Measurements from ENCODE around the gene USB1. TPM values are rescaled to one million over a fixed set of nuclear protein-coding genes. Genes with fewer than 3 reads are reported as not detected.
"Not testable (repeated sequence)": the region's sequence is repeated elsewhere in the genome, so short reads cannot be mapped to it uniquely, and the experiment has no call there.

Gene USB1
- total RNA-seq, 2 experiments from 2014 or later = 37.3 to 38.5 TPM

DNA sequence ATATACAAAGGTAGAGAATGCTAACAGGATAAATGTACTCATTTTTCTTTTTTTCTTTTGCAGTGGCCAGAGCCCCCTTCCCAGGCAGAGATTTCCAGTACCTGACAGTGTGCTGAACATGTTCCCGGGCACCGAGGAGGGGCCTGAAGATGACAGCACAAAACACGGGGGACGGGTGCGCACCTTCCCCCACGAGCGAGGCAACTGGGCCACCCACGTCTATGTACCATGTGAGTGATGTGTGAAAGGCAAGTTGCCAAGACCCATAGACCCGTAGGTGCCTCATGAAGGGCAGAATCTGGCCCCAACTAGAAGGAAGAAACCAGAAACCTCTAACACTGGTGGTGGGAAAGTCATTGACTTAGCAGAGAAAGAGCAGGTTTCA lies 1.2 kb downstream of the USB1 start:
- Mint-ChIP-seq H3K4me1 (peaks cover 37% of the 10 kb centered on the region), H3K4me3 (no peak overlapping the region), H3K27ac (no peak overlapping the region), H3K9me3 (ENCODE audit: low read depth) (no peaks in the 10 kb centered on the region), H3K27me3 (no peaks in the 10 kb centered on the region), H3K36me3 (ENCODE audit: low read depth) (peaks cover 19% of the 10 kb centered on the region)
- DNase-seq = no peak
- CTCF ChIA-PET = interaction anchor here (0.5 to 1.2 kb wide), 4 partner anchors 20 to 354 kb away, joined by 3 read pairs; partner anchors contain the start of gene CNGB1
- POLR2A ChIA-PET = no interaction called here
- ATAC-seq = no peak
- intact Hi-C loops (cut with DNase I, micrococcal nuclease) = loop anchor here in 1 of 2 experiments (5.0 kb wide), 4 partner anchors 410 to 1645 kb away; partner anchors contain the start of genes CCDC102A, CIAPIN1 and COQ9

DNA sequence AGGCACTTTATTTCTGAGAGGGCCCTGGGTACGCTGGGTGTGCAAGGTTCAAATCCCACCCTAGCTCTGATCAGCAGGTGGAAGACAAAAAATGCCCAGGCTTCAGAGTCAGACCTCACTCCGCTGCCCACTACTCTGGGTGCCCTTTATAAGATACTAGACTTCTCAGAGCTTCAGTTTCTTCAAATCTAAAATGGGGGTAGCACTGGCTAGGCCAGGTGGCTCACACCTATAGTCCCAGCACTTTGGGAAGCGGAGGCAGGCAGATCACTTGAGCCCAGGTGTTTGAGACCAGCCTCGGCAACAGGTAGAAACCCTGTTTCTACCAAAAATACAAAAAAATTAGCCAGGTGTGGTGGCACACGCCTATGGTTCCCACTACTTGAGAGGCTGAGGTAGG lies 1.7 kb downstream of the USB1 start:
- DNase-seq (no peak), ATAC-seq (no peak)
- H3K4me3 Mint-ChIP-seq = no peak overlapping the region
- H3K36me3 Mint-ChIP-seq (ENCODE audit: low read depth) = peaks cover 17% of the 10 kb centered on the region
- H3K9me3 Mint-ChIP-seq (ENCODE audit: low read depth) = no peaks in the 10 kb centered on the region
- H3K27me3 Mint-ChIP-seq = no peaks in the 10 kb centered on the region
- ChIA-PET CTCF (interaction anchor here (0.5 kb wide), 1 partner anchor 355 kb away, joined by 3 read pairs; no protein-coding TSS in a partner anchor), POLR2A (no interaction called here)
- H3K27ac Mint-ChIP-seq = no peak overlapping the region
- H3K4me1 Mint-ChIP-seq = peaks cover 34% of the 10 kb centered on the region
- intact Hi-C loops (cut with DNase I, micrococcal nuclease) = loop anchor here in 1 of 2 experiments (5.0 kb wide), 4 partner anchors 411 to 1646 kb away; partner anchors contain the start of genes CCDC102A, CIAPIN1 and COQ9

DNA sequence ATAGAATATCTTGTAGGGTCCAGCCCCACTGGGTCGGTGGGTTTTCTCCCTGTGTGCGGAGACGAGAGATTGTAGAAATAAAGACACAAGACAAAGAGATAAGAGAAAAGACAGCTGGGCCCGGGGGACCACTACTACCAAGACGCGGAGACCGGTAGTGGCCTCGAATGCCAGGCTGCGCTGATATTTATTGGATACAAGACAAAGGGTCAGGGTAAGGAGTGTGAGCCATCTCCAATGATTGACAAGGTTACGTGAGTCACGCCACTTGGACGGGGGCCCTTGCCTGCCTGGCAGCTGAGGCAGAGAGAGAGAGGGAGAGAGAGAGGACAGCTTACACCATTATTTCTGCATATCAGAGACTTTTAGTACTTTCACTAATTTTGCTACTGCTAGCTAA lies 3.5 kb downstream of the USB1 start:
- Mint-ChIP-seq H3K4me1 (peaks cover 19% of the 10 kb centered on the region), H3K36me3 (ENCODE audit: low read depth) (peaks cover 19% of the 10 kb centered on the region)
- H3K9me3 Mint-ChIP-seq (ENCODE audit: low read depth); DNase-seq; H3K27me3 Mint-ChIP-seq; H3K4me3 Mint-ChIP-seq; ATAC-seq; H3K27ac Mint-ChIP-seq: not testable (repeated sequence)
- intact Hi-C loops (cut with DNase I, micrococcal nuclease) = loop anchor here (1.0 to 5.0 kb wide), 5 partner anchors 105 to 1647 kb away; partner anchors contain the start of genes CCDC102A (in 1 of the 2), CIAPIN1 (in 1 of the 2) and COQ9 (in 1 of the 2)
- CTCF ChIA-PET = interaction anchor here (0.6 to 1.4 kb wide), 2 partner anchors 9 to 526 kb away, joined by 3 to 4 read pairs; no protein-coding TSS in a partner anchor
- POLR2A ChIA-PET = interaction anchor here (0.7 kb wide), 1 partner anchor 9 kb away, joined by 4 read pairs; no protein-coding TSS in a partner anchor

DNA sequence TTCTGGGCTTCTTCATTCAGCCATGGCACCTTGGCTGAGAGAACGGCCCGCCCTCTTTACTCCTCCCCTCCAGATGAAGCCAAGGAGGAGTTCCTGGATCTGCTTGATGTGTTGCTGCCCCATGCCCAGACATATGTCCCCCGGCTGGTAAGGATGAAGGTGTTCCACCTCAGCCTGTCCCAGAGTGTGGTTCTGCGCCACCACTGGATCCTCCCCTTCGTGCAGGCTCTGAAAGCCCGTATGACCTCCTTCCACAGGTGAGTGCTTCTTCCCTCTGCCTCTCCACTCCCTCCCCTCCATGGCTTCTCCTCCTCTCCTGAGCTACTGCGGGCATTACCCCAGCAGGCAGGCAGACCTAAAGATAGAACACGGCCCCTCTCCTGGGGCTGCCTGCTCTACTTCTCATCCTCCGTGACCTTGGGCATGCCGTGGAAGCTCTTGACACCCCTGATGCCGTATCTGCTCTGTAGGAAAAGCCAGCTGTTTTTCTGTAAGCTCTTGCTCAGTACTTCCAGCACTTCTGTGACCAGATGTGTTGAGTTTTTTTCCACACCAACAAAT lies 8.7 kb downstream of the USB1 start:
- intact Hi-C loops (cut with DNase I, micrococcal nuclease) = no loop called here
- no peak for ATAC-seq
- no peak for DNase-seq
- Mint-ChIP-seq H3K27me3 (no peaks in the 10 kb centered on the region), H3K27ac (no peak overlapping the region), H3K9me3 (ENCODE audit: low read depth) (no peaks in the 10 kb centered on the region), H3K4me1 (peaks cover under 1% of the 10 kb centered on the region), H3K4me3 (no peak overlapping the region), H3K36me3 (ENCODE audit: low read depth) (peaks cover 34% of the 10 kb centered on the region)
- ChIA-PET CTCF (interaction anchor here (1.1 kb wide), 2 partner anchors 10 kb away, joined by 3 to 4 read pairs; partner anchors contain the start of gene ZNF319), POLR2A (no interaction called here)

DNA sequence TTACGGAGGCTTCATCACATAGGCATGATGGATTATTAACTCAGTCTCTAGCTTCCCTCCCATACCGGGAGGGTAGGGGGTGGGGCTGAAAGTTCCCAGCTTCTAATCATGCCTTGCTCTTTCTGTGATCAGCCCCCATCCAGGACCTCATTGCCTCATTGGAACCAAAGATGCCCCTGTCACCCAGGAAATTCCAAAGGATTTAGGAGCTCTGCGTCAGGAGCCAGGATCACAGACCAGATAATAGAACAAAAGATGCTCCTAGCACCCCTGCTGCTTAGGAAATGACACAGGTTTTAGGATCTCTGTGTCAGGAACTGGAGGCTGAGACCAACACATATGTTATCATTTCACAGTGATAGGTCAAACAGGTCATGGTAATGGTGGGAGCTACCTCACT lies 9.7 kb downstream of the USB1 start:
- DNase-seq (no peak), ATAC-seq (no peak)
- ChIA-PET POLR2A (no interaction called here), CTCF (interaction anchor here (0.9 to 1.1 kb wide), 3 partner anchors 9 to 15 kb away, joined by 3 to 4 read pairs (median 3); partner anchors contain the start of gene ZNF319)
- Mint-ChIP-seq H3K27ac (no peak overlapping the region), H3K4me3 (no peak overlapping the region), H3K9me3 (ENCODE audit: low read depth) (no peaks in the 10 kb centered on the region), H3K27me3 (no peaks in the 10 kb centered on the region), H3K36me3 (ENCODE audit: low read depth) (peaks cover 33% of the 10 kb centered on the region), H3K4me1 (no peaks in the 10 kb centered on the region)
- intact Hi-C loops (cut with DNase I, micrococcal nuclease) = no loop called here

DNA sequence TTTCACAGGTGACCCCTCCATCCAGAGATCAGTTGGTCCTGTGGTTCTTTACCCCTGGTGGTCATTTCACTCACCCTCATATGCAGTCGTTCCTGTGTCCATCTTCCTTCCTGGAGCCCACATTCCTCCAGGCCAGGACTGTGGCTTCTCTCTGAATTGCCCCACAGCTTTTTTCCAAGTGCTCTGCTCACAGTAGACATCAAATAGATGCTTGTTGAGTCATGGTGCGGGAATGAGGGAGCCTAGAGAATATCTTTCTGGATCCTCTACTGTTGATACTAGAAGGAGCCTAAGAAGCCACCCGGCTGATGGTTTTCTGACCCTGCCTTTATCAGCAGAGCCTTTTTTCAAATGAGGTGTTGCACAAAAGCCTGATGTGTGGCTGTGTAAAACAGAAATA lies 10.4 kb downstream of the USB1 start:
- H3K27me3 Mint-ChIP-seq = no peaks in the 10 kb centered on the region
- intact Hi-C loops (cut with DNase I, micrococcal nuclease) = no loop called here
- DNase-seq (no peak), ATAC-seq (no peak)
- H3K36me3 Mint-ChIP-seq (ENCODE audit: low read depth) = peaks cover 26% of the 10 kb centered on the region
- H3K27ac Mint-ChIP-seq = no peak overlapping the region
- ChIA-PET POLR2A (no interaction called here), CTCF (no interaction called here)
- H3K4me1 Mint-ChIP-seq = no peaks in the 10 kb centered on the region
- no peaks in the 10 kb centered on the region for H3K9me3 Mint-ChIP-seq (ENCODE audit: low read depth)
- H3K4me3 Mint-ChIP-seq = no peak overlapping the region

DNA sequence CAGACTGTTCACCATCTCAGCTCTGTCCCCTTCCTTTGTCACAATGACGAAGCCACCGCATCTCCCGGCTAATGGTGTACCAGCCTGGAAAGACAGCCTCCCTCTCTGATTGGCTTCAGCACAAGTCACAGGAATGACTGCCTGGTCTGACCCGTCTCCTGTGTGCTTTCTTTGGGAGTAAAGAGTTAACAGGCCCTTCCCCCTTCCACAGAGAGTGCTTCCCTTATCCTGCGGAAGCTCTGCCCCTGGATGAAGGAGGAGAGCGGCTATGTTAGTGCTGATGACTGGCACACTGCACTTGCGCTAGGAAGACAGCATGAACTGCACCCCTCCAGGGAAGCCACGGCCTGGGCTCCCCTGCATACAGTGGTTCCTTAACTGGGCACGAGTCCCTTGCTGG lies 11.3 kb downstream of the USB1 start:
- Mint-ChIP-seq H3K27me3 (no peaks in the 10 kb centered on the region), H3K27ac (no peak overlapping the region), H3K36me3 (ENCODE audit: low read depth) (peaks cover 21% of the 10 kb centered on the region), H3K4me1 (no peaks in the 10 kb centered on the region), H3K4me3 (no peak overlapping the region), H3K9me3 (ENCODE audit: low read depth) (no peaks in the 10 kb centered on the region)
- POLR2A ChIA-PET = no interaction called here
- CTCF ChIA-PET = no interaction called here
- ATAC-seq = no peak
- intact Hi-C loops (cut with DNase I, micrococcal nuclease) = no loop called here
- DNase-seq = no peak

DNA sequence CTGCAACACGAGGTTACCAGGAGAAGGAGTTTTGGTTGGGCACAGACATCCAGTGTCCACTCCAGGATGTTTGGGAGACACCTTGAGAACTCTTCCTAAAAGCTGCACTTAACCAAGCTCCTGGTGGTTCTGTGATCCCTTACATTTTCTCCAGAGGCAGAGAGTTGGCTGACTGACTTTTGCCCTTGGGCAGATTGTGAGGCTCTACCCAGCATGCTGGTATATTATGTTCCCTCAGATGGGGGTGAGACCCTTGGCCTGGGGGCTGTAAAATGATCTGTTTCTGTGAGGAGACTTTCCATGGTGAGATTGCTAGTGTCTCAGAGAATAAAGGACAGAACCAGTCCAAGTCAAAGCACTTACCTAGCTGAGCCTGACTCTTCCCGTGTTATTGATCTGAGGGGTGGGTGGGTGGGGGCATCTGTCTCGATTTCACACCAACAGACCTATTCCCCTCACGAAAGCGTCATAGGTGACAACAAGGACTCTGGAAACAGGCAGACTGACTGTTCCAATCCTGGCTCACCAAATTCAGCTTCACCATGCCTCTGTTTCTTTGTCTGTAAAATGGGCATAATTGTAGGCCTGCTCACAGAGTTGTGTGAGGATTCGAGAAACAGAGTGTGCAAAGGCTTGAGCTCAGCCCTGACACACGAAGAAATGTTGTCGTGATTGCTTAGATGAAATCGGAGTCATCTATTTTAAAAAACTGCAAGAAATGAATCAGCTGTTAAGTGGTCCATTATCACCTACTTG lies 12.2 kb downstream of the USB1 start:
- H3K9me3 Mint-ChIP-seq (ENCODE audit: low read depth) = no peaks in the 10 kb centered on the region
- H3K27ac Mint-ChIP-seq = no peak overlapping the region
- intact Hi-C loops (cut with DNase I, micrococcal nuclease) = no loop called here
- CTCF ChIA-PET = interaction anchor here (0.7 to 0.8 kb wide), 2 partner anchors 114 to 132 kb away, joined by 3 read pairs; no protein-coding TSS in a partner anchor
- H3K4me3 Mint-ChIP-seq = no peak overlapping the region
- H3K27me3 Mint-ChIP-seq = no peaks in the 10 kb centered on the region
- H3K36me3 Mint-ChIP-seq (ENCODE audit: low read depth) = peaks cover 18% of the 10 kb centered on the region
- POLR2A ChIA-PET = interaction anchor here (0.6 kb wide), 1 partner anchor 9 kb away, joined by 4 read pairs; no protein-coding TSS in a partner anchor
- ATAC-seq = no peak
- no peak for DNase-seq
- no peaks in the 10 kb centered on the region for H3K4me1 Mint-ChIP-seq

DNA sequence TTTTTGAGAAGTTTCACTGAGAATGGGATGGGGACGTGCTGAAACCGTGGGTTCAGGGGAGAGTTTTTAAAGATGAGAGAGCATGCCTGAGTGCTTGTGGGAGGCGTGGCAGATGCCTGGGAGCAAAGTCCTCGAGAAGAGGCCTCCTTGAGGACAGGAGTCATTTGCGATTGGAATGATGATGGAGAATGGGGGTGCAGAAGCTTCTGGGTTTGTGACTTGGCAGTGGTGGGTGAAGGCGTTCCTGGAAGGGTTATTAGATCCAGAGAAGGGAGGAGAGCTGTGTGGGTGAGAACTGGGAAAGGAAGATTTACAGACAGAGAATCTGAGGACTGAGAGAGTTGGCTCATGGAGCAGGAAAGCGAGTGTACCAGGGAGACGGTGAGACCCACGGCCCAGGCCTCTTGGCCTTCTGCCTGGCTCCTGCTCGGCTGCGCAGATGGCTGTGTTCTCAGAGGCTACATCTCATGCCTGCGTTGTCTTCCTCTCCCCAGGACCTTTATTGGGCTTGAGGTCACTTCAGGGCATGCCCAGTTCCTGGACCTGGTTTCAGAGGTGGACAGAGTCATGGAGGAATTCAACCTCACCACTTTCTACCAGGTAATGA lies 15.7 kb downstream of the USB1 start:
- H3K4me3 Mint-ChIP-seq = no peak overlapping the region
- intact Hi-C loops (cut with DNase I, micrococcal nuclease) = no loop called here
- H3K36me3 Mint-ChIP-seq (ENCODE audit: low read depth) = peaks cover 3% of the 10 kb centered on the region
- no peaks in the 10 kb centered on the region for H3K9me3 Mint-ChIP-seq (ENCODE audit: low read depth)
- ChIA-PET CTCF (no interaction called here), POLR2A (interaction anchor here (0.6 kb wide), 1 partner anchor 11 kb away, joined by 3 read pairs; no protein-coding TSS in a partner anchor)
- no peak overlapping the region for H3K27ac Mint-ChIP-seq
- no peaks in the 10 kb centered on the region for H3K27me3 Mint-ChIP-seq
- peaks cover 6% of the 10 kb centered on the region for H3K4me1 Mint-ChIP-seq
- DNase-seq (no peak), ATAC-seq (no peak)

DNA sequence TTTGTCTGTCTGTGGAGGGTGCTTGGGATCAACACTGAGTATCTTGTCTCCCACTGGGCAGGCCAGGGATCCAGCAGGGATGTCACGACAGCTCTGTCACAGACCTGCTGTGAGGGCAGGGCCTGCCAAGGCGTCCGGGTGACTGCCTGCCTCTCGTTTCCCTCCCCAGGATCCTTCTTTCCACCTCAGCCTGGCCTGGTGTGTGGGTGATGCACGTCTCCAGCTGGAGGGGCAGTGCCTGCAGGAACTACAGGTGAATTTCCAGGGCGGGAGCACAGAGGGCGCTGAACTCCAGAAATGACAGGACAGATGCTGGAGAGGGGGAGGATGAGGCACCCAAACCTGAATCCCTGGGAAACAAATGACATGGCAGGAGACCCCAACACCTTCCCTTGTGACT lies 17.6 kb downstream of the USB1 start:
- Mint-ChIP-seq H3K36me3 (ENCODE audit: low read depth) (peaks cover 3% of the 10 kb centered on the region), H3K27me3 (no peaks in the 10 kb centered on the region), H3K4me3 (no peak overlapping the region), H3K4me1 (peaks cover 6% of the 10 kb centered on the region), H3K27ac (no peak overlapping the region), H3K9me3 (ENCODE audit: low read depth) (no peaks in the 10 kb centered on the region)
- POLR2A ChIA-PET = no interaction called here
- no peak for DNase-seq
- CTCF ChIA-PET = interaction anchor here (1.1 kb wide), 1 partner anchor 108 kb away, joined by 3 read pairs; no protein-coding TSS in a partner anchor
- intact Hi-C loops (cut with DNase I, micrococcal nuclease) = no loop called here
- no peak for ATAC-seq

DNA sequence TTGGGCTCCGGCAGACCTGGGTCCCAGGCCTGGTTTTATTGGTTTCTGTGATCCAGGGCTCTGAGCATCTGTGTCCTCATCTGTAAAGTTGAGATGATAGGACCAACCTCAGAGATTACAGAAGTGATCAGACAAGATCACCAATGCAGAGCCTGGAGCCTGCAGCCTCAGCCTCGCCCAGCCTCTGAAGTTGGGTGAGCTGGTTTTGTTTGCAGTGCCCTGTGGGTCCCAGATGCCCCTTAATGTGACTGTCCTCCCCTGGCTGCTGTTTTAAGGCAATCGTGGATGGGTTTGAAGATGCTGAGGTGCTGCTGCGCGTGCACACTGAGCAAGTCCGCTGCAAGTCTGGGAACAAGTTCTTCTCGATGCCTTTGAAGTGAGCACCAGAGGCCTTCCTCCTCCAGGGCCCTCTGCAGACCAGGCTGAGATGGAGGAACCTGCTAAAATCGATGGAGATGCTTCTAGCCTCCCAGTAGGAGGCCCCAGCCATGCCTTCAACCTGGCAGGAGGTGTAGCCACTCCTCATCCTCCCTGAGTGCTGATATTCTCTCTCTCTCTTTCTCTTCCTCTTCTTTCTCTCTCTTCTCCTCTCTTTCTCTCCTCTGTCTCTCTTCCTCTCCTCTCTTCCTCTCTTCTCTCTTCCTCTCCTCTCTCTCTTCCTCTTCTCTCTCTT lies 18.8 kb downstream of the USB1 start:
- Mint-ChIP-seq H3K27me3 (peaks cover 3% of the 10 kb centered on the region), H3K4me1 (peaks cover 12% of the 10 kb centered on the region), H3K36me3 (ENCODE audit: low read depth) (peaks cover 3% of the 10 kb centered on the region), H3K27ac (no peak overlapping the region), H3K4me3 (no peak overlapping the region), H3K9me3 (ENCODE audit: low read depth) (no peaks in the 10 kb centered on the region)
- CTCF ChIA-PET = interaction anchor here (0.6 to 1.1 kb wide), 4 partner anchors 9 to 107 kb away, joined by 3 to 4 read pairs (median 3); no protein-coding TSS in a partner anchor
- POLR2A ChIA-PET = no interaction called here
- intact Hi-C loops (cut with DNase I, micrococcal nuclease) = loop anchor here (1.0 to 10.0 kb wide), 6 partner anchors 106 to 375 kb away; partner anchors contain the start of genes CSNK2A2 (in 2 of the 2) and GINS3 (in 1 of the 2)
- no peak for ATAC-seq
- DNase-seq = no peak
